Measurements from ENCODE around the gene ADARB2. TPM values are rescaled to one million over a fixed set of nuclear protein-coding genes. Genes with fewer than 3 reads are reported as not detected.

The ADARB2 gene
- total RNA-seq, 4 donors from 2014 or later, result 1.3 to 5.4 (median 1.8) TPM

DNA sequence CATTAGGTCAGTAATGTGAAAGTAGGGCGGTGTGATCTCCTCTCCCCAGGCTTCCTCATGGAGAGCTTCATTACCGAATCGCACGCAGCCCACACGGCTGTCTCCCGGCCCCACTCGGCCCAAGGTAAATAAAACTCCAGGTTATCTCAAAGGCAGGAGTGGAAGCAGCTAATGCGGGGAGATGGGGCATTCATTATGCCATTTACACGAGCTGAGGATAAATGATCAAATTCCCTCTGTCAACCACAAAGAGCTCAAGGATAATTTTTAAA lies 93.5 kb downstream of the ADARB2 start:
- ATAC-seq, result no peak
- Histone ChIP-seq H3K9me3 (no peaks in the 10 kb centered on the region), H3K4me3 (no peak overlapping the region), H3K27me3 (peaks cover 46% of the 10 kb centered on the region), H3K4me1 (no peaks in the 10 kb centered on the region), H3K36me3 (no peaks in the 10 kb centered on the region), H3K27ac (no peak overlapping the region)
- TF ChIP-seq POLR2A (IDR thresholded peaks at IDR 0.05) (no peak), POLR2AphosphoS5 (IDR thresholded peaks at IDR 0.05) (no peak), EP300 (IDR thresholded peaks at IDR 0.05) (no peak)
- TF ChIP-seq, protein P1, sequence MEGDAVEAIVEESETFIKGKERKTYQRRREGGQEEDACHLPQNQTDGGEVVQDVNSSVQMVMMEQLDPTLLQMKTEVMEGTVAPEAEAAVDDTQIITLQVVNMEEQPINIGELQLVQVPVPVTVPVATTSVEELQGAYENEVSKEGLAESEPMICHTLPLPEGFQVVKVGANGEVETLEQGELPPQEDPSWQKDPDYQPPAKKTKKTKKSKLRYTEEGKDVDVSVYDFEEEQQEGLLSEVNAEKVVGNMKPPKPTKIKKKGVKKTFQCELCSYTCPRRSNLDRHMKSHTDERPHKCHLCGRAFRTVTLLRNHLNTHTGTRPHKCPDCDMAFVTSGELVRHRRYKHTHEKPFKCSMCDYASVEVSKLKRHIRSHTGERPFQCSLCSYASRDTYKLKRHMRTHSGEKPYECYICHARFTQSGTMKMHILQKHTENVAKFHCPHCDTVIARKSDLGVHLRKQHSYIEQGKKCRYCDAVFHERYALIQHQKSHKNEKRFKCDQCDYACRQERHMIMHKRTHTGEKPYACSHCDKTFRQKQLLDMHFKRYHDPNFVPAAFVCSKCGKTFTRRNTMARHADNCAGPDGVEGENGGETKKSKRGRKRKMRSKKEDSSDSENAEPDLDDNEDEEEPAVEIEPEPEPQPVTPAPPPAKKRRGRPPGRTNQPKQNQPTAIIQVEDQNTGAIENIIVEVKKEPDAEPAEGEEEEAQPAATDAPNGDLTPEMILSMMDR (IDR thresholded peaks at IDR 0.05), result no peak
- WGBS, 2 donors (ENCODE audit: low coverage in 1 of 2), result 0 to 20% methylated on average over 1 to 2 of the region's 9 CpGs

GRCh38 chr10:1643161-1643907 lies 94.0 kb downstream of the ADARB2 start:
- peaks cover 46% of the 10 kb centered on the region for H3K27me3 ChIP-seq
- WGBS, 2 donors (ENCODE audit: low coverage in 1 of 2), result 35 to 52% methylated on average over 9 to 10 of the region's 11 CpGs
- no peak overlapping the region for H3K4me3 ChIP-seq
- no peak overlapping the region for H3K27ac ChIP-seq
- H3K9me3 ChIP-seq, result no peaks in the 10 kb centered on the region
- H3K36me3 ChIP-seq, result no peaks in the 10 kb centered on the region
- no peak for ATAC-seq
- no peaks in the 10 kb centered on the region for H3K4me1 ChIP-seq
- TF ChIP-seq, protein P1 (IDR thresholded peaks at IDR 0.05), result no peak
- TF ChIP-seq EP300 (IDR thresholded peaks at IDR 0.05), result no peak

GRCh38 chr10:1642600-1643160 lies 94.6 kb downstream of the ADARB2 start:
- ATAC-seq, result no peak
- H3K4me1 ChIP-seq, result no peaks in the 10 kb centered on the region
- no peaks in the 10 kb centered on the region for H3K36me3 ChIP-seq
- WGBS, 2 donors (ENCODE audit: low coverage in 1 of 2), result 72 to 82% methylated on average over 4 to 6 of the region's 8 CpGs
- H3K9me3 ChIP-seq, result no peaks in the 10 kb centered on the region
- H3K27me3 ChIP-seq, result peaks cover 46% of the 10 kb centered on the region
- no peak overlapping the region for H3K4me3 ChIP-seq
- TF ChIP-seq, protein P1 (IDR thresholded peaks at IDR 0.05), result no peak
- no peak for TF ChIP-seq EP300 (IDR thresholded peaks at IDR 0.05)
- TF ChIP-seq POLR2A (IDR thresholded peaks at IDR 0.05), result no peak
- no peak for TF ChIP-seq POLR2AphosphoS5 (IDR thresholded peaks at IDR 0.05)
- H3K27ac ChIP-seq, result no peak overlapping the region

DNA sequence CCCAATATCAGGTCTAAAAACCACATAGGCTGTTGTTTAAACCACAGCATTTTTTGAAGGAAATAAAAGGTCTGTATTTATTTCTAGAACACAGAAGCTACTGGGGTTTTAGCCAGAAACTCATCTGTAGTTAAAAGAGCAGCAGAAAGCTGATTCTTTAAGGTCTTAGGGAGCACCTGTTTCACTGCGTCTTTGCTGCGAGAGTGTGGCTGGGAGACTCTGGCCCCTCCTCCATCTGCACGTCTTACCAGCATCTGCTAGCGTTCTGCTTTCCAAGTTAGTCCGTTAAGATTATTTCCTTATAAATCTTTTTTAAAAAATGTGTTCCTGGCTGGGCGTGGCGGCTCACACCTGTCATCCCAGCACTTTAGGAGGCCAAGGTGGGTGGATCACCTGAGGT lies 95.9 kb downstream of the ADARB2 start:
- Histone ChIP-seq H3K4me1 (no peaks in the 10 kb centered on the region), H3K4me3 (no peak overlapping the region), H3K27ac (no peak overlapping the region), H3K36me3 (no peaks in the 10 kb centered on the region), H3K9me3 (no peaks in the 10 kb centered on the region), H3K27me3 (peaks cover 46% of the 10 kb centered on the region)
- WGBS, 2 donors (ENCODE audit: low coverage in 1 of 2), result 56 to 68% methylated on average over 4 to 5 of the region's 7 CpGs
- ATAC-seq, result no peak
- TF ChIP-seq POLR2AphosphoS5 (IDR thresholded peaks at IDR 0.05), result no peak
- TF ChIP-seq, protein P1 (IDR thresholded peaks at IDR 0.05), result no peak
- TF ChIP-seq EP300 (IDR thresholded peaks at IDR 0.05), result no peak
- no peak for TF ChIP-seq POLR2A (IDR thresholded peaks at IDR 0.05)

- Histone ChIP-seq H3K36me3 (no peaks in the 10 kb centered on the region), H3K27ac (no peak overlapping the region), H3K27me3 (peaks cover 40% of the 10 kb centered on the region), H3K4me1 (no peaks in the 10 kb centered on the region), H3K4me3 (no peak overlapping the region), H3K9me3 (no peaks in the 10 kb centered on the region)
- WGBS, 2 donors (ENCODE audit: low coverage in 1 of 2), result 69 to 100% methylated on average over 1 to 3 of the region's 7 CpGs
- no peak for TF ChIP-seq POLR2A (IDR thresholded peaks at IDR 0.05)
- no peak for TF ChIP-seq EP300 (IDR thresholded peaks at IDR 0.05)
- no peak for TF ChIP-seq POLR2AphosphoS5 (IDR thresholded peaks at IDR 0.05)
- TF ChIP-seq, protein P1 (IDR thresholded peaks at IDR 0.05), result no peak
- no peak for ATAC-seq
These were observed 98.4 kb downstream of the ADARB2 start for GRCh38 chr10:1638889-1639419.
